OCI-LY3 (cell line): ENCODE results near the gene YY2.
A peak's percentile ranks its signal among the peaks of the same experiment; 100 is the strongest.

ENCODE experiments used
- CTCF ChIP-seq: fragments of 200-600, 300-600 bp; sonication (generic); IDR thresholded peaks from 2 replicates; pipeline ENCODE4 v1.5.1; 2014; ENCODE audit warnings: antibody characterized with exemption, low read length, low read depth
- EZH2phosphoT487 ChIP-seq: fragments of 200-600 bp; shearing (Covaris generic); IDR thresholded peaks from 2 replicates; pipeline ENCODE4 v1.6.1; 2018; ENCODE audit warnings: antibody characterized with exemption, mixed run types, low read depth

- TF ChIP-seq CTCF (peak; percentile 32), EZH2phosphoT487 (no peak)
Observed at GRCh38 chrX:21839334-21840192, 16.2 kb upstream of the YY2 start, which contains the start of gene MBTPS2.
